NCI-H2171 treated with DMSO at 0.1 percent for 48 hours (cell line): ENCODE measurements around the gene ARMC2.

ENCODE experiments used
- DNase-seq: peaks from one replicate; lab custom pipeline; 2025; lab: John Stamatoyannopoulos, UW

The ARMC2 gene

GRCh38 chr6:109019911-109020310, 171.7 kb downstream of the ARMC2 start:
- no peak for DNase-seq

GRCh38 chr6:109021870-109022269, 173.6 kb downstream of the ARMC2 start:
- no peak for DNase-seq

GRCh38 chr6:109023356-109023925, 175.2 kb downstream of the ARMC2 start:
- DNase-seq, result no peak
